Tibial nerve (tissue), 4 donors: Measurements from ENCODE around the gene STX7. TPM values are rescaled to one million over a fixed set of nuclear protein-coding genes. Genes with fewer than 3 reads are reported as not detected.

Experiments used
- DNase-seq, 2 donors: peaks; one replicate each; pipeline ENCODE4 v3.0.0-alpha.2; 2019; ENCODE audit warnings: low spot score in 2 of 2
- H3K27ac ChIP-seq, 4 donors: fragments of 200-600 bp; sonication (generic) in 3 of 4; one replicate each; pipeline ENCODE4 v1.5.1; 2017 to 2019; ENCODE audit warnings: mild to moderate bottlenecking in 1 of 4
- H3K27me3 ChIP-seq, 2 donors: fragments of 200-600 bp; sonication (generic) in 1 of 2; one replicate each; pipeline versions ENCODE4 v1.5.1 to v1.6.0; 2017 to 2019
- H3K36me3 ChIP-seq, 3 donors: fragments of 200-600 bp; sonication (generic); one replicate each; pipeline ENCODE4 v1.5.1; 2018 to 2019
- H3K4me1 ChIP-seq, 4 donors: fragments of 200-600 bp; sonication (generic) in 3 of 4; one replicate each; pipeline ENCODE4 v1.5.1; 2017 to 2019
- H3K4me3 ChIP-seq, 4 donors: fragments of 200-600 bp; sonication (generic) in 3 of 4; one replicate each; pipeline ENCODE4 v1.5.1; 2017 to 2019; ENCODE audit warnings: mild to moderate bottlenecking in 1 of 4, moderate library complexity in 1 of 4
- H3K9me3 ChIP-seq, 4 donors: fragments of 200-600 bp; sonication (generic) in 3 of 4; one replicate each; pipeline ENCODE4 v1.5.1; 2017 to 2019
- CTCF ChIP-seq, 5 experiments: fragments of 200-600 bp in 3 of 5; fragments of 450-650 bp in 2 of 5; sonication (generic) in 3 of 5; IDR thresholded peaks; one replicate each; pipeline ENCODE4 v1.5.1; 2016 to 2019; ENCODE audit warnings: antibody characterized with exemption in 5 of 5, mild to moderate bottlenecking in 3 of 5, moderate library complexity in 2 of 5
- EP300 ChIP-seq, 2 donors: sonication (generic); formaldehyde crosslinking; IDR thresholded peaks; one replicate each; pipeline ENCODE4 v1.6.1; 2017; ENCODE audit warnings: antibody characterized with exemption in 2 of 2, mild to moderate bottlenecking in 1 of 2
- POLR2A ChIP-seq, 2 donors: fragments of 450-650 bp; IDR thresholded peaks; one replicate each; pipeline ENCODE4 v1.6.1; 2017; ENCODE audit warnings: antibody characterized with exemption in 2 of 2, mild to moderate bottlenecking in 2 of 2, moderate library complexity in 2 of 2
- WGBS, 2 donors: methylation state at CpG; one replicate each; pipeline ENCODE4 v1.1.5; 2018; 5-methylcytosine and 5-hydroxymethylcytosine counted together
- total RNA-seq, 4 donors: library from RNA; depleted of rRNA; stranded (reverse); fragments of >200 nt; gene quantifications; one replicate each; pipeline ENCODE4 v1.1.0, GENCODE V29; 2016

STX7 gene
- total RNA-seq, 4 donors from 2014 or later = 53.4 to 92.0 (median 65.6) TPM

- H3K27ac ChIP-seq = no peak overlapping the region
- no peak for DNase-seq
- no peaks in the 10 kb centered on the region for H3K36me3 ChIP-seq
- WGBS, 2 donors = 61 to 68% methylated on average over 6 of the region's 6 CpGs
- no peaks in the 10 kb centered on the region for H3K9me3 ChIP-seq
- H3K4me3 ChIP-seq = no peak overlapping the region
- no peaks in the 10 kb centered on the region for H3K27me3 ChIP-seq
- peaks cover 0 to 3% (median 0%) of the 10 kb centered on the region in 4 donors for H3K4me1 ChIP-seq
- no peak for TF ChIP-seq CTCF (IDR thresholded peaks at IDR 0.05)
- no peak for TF ChIP-seq POLR2A (IDR thresholded peaks at IDR 0.05)
- no peak for TF ChIP-seq EP300 (IDR thresholded peaks at IDR 0.05)
Observed at GRCh38 chr6:132527791-132528190, 14.9 kb upstream of the STX7 start.

- TF ChIP-seq EP300 (IDR thresholded peaks at IDR 0.05) = no peak
- no peak for TF ChIP-seq POLR2A (IDR thresholded peaks at IDR 0.05)
- DNase-seq = no peak
- Histone ChIP-seq H3K27ac (no peak overlapping the region), H3K9me3 (no peaks in the 10 kb centered on the region), H3K36me3 (no peaks in the 10 kb centered on the region), H3K4me1 (peaks cover 0 to 3% (median 0%) of the 10 kb centered on the region in 4 donors), H3K4me3 (no peak overlapping the region), H3K27me3 (no peaks in the 10 kb centered on the region)
- WGBS, 2 donors = 60% methylated on average over 2 of the region's 2 CpGs
Observed at GRCh38 chr6:132526461-132526860, 13.5 kb upstream of the STX7 start.

GRCh38 chr6:132525866-132526265 lies 12.9 kb upstream of the STX7 start:
- H3K9me3 ChIP-seq = no peaks in the 10 kb centered on the region
- DNase-seq = no peak
- H3K4me3 ChIP-seq = no peak overlapping the region
- H3K36me3 ChIP-seq = no peaks in the 10 kb centered on the region
- peaks cover 0 to 3% (median 0%) of the 10 kb centered on the region in 4 donors for H3K4me1 ChIP-seq
- WGBS, 2 donors = 49 to 59% methylated on average over 4 of the region's 4 CpGs
- TF ChIP-seq CTCF (IDR thresholded peaks at IDR 0.05) (no peak), POLR2A (IDR thresholded peaks at IDR 0.05) (no peak), EP300 (IDR thresholded peaks at IDR 0.05) (no peak)
- peak overlapping the region in 1 of 4 donors; percentile 29 for H3K27ac ChIP-seq
- H3K27me3 ChIP-seq = no peaks in the 10 kb centered on the region

- Histone ChIP-seq H3K4me3 (no peak overlapping the region), H3K27ac (no peak overlapping the region), H3K9me3 (no peaks in the 10 kb centered on the region), H3K27me3 (no peaks in the 10 kb centered on the region), H3K4me1 (no peaks in the 10 kb centered on the region), H3K36me3 (no peaks in the 10 kb centered on the region)
- WGBS, 2 donors = 93% methylated on average over 5 of the region's 5 CpGs
- DNase-seq = no peak
- TF ChIP-seq CTCF (IDR thresholded peaks at IDR 0.05) (no peak), EP300 (IDR thresholded peaks at IDR 0.05) (no peak), POLR2A (IDR thresholded peaks at IDR 0.05) (no peak)
Observed at GRCh38 chr6:132524646-132525045, 11.7 kb upstream of the STX7 start.

- Histone ChIP-seq H3K4me3 (no peak overlapping the region), H3K4me1 (no peaks in the 10 kb centered on the region), H3K27me3 (no peaks in the 10 kb centered on the region), H3K27ac (no peak overlapping the region), H3K9me3 (no peaks in the 10 kb centered on the region), H3K36me3 (no peaks in the 10 kb centered on the region)
- no peak for DNase-seq
- 48 to 68% methylated on average over 2 of the region's 2 CpGs for WGBS, 2 donors
- TF ChIP-seq CTCF (IDR thresholded peaks at IDR 0.05) (no peak), EP300 (IDR thresholded peaks at IDR 0.05) (no peak), POLR2A (IDR thresholded peaks at IDR 0.05) (no peak)
Observed at GRCh38 chr6:132520953-132521352, 8.0 kb upstream of the STX7 start.

GRCh38 chr6:132515386-132515785 lies 2.5 kb upstream of the STX7 start:
- Histone ChIP-seq H3K9me3 (no peaks in the 10 kb centered on the region), H3K36me3 (no peaks in the 10 kb centered on the region), H3K4me1 (peaks cover 4 to 29% (median 21%) of the 10 kb centered on the region in 4 donors), H3K27me3 (no peaks in the 10 kb centered on the region), H3K4me3 (no peak overlapping the region), H3K27ac (no peak overlapping the region)
- DNase-seq = no peak
- 45 to 73% methylated on average over 2 of the region's 2 CpGs for WGBS, 2 donors
- TF ChIP-seq POLR2A (IDR thresholded peaks at IDR 0.05) = no peak
- no peak for TF ChIP-seq CTCF (IDR thresholded peaks at IDR 0.05)
- TF ChIP-seq EP300 (IDR thresholded peaks at IDR 0.05) = no peak
